Neural crest cell (in vitro differentiated cells): Measurements from ENCODE around the gene KLHL20. TPM values are rescaled to one million over a fixed set of nuclear protein-coding genes. Genes with fewer than 3 reads are reported as not detected.
"Not testable (repeated sequence)": the region's sequence is repeated elsewhere in the genome, so short reads cannot be mapped to it uniquely, and the experiment has no call there.

Experiments
- DNase-seq: peaks from one replicate; pipeline ENCODE4 v3.0.0; 2021; ENCODE audit warnings: low read depth, mixed read lengths, low spot score
- H3K27ac Mint-ChIP-seq: one replicate; pipeline ENCODE4 v1.8.0; 2021; ENCODE audit warnings: mild to moderate bottlenecking, mixed read lengths; ENCODE audit not compliant: unreplicated experiment
- H3K27me3 Mint-ChIP-seq: 2 replicates; pipeline ENCODE4 v1.8.0; 2021; ENCODE audit warnings: low read depth, mild to moderate bottlenecking, mixed read lengths
- H3K36me3 Mint-ChIP-seq: 2 replicates; pipeline ENCODE4 v1.8.0; 2021; ENCODE audit warnings: low read depth, mild to moderate bottlenecking, mixed read lengths
- H3K4me1 Mint-ChIP-seq: 2 replicates; pipeline ENCODE4 v1.8.0; 2021; ENCODE audit warnings: mixed read lengths
- H3K4me3 Mint-ChIP-seq: one replicate; pipeline ENCODE4 v1.8.0; 2021; ENCODE audit warnings: mild to moderate bottlenecking, mixed read lengths
- H3K9me3 Mint-ChIP-seq: 2 replicates; pipeline ENCODE4 v1.8.0; 2021; ENCODE audit warnings: mixed read lengths
- CTCF ChIP-seq: fragments of 200-600 bp; sonication (generic); conservative IDR thresholded peaks from 2 replicates; pipeline ENCODE4 v1.5.0; 2021; ENCODE audit warnings: antibody characterized with exemption, mild to moderate bottlenecking
- total RNA-seq: library from RNA; stranded (reverse); gene quantifications from 2 replicates; pipeline ENCODE4 v1.2.1, GENCODE V29; 2021

KLHL20 gene
- total RNA-seq, 1 donor from 2014 or later = 21.9 TPM

DNA sequence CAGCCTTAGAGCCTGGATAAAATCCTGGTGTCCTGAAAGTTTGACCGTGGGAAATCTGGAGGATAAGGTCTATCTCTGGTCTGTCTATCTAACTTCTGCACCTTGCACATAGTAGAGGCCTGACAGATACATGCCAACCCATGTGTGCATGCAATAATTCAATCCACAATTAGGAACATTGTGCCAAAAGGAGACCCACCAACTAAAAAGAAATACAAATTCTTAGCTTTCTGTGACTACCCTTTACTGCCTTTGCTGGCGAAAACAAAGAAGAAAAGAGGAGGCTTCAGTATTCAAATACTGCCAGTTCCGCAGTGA is 381 bp upstream of the KLHL20 start:
- DNase-seq = no peak
- Mint-ChIP-seq H3K27me3 (peaks cover 43% of the 10 kb centered on the region), H3K27ac (peak overlapping the region; percentile 19), H3K4me1 (peaks cover 20% of the 10 kb centered on the region), H3K9me3 (no peaks in the 10 kb centered on the region), H3K36me3 (peaks cover 3% of the 10 kb centered on the region), H3K4me3 (peak overlapping the region; percentile 94)
- no peak for TF ChIP-seq CTCF

GRCh38 chr1:173715538-173715844 is 710 bp downstream of the KLHL20 start:
- Mint-ChIP-seq H3K4me1 (peaks cover 20% of the 10 kb centered on the region), H3K9me3 (no peaks in the 10 kb centered on the region), H3K36me3 (peaks cover 5% of the 10 kb centered on the region), H3K4me3 (peak overlapping the region; percentile 94), H3K27ac (peak overlapping the region; percentile 48), H3K27me3 (peaks cover 34% of the 10 kb centered on the region)
- no peak for DNase-seq
- no peak for TF ChIP-seq CTCF

- TF ChIP-seq CTCF = no peak
- no peak overlapping the region for H3K27ac Mint-ChIP-seq
- peaks cover 16% of the 10 kb centered on the region for H3K27me3 Mint-ChIP-seq
- H3K36me3 Mint-ChIP-seq = peaks cover 12% of the 10 kb centered on the region
- peak overlapping the region; percentile 45 for H3K4me3 Mint-ChIP-seq
- H3K4me1 Mint-ChIP-seq = peaks cover 20% of the 10 kb centered on the region
- DNase-seq = no peak
- H3K9me3 Mint-ChIP-seq = no peaks in the 10 kb centered on the region
These were observed 2.5 kb downstream of the KLHL20 start for GRCh38 chr1:173717238-173717637.

- not testable (repeated sequence) for H3K4me3 Mint-ChIP-seq, DNase-seq, H3K27ac Mint-ChIP-seq, H3K4me1 Mint-ChIP-seq, H3K9me3 Mint-ChIP-seq, H3K27me3 Mint-ChIP-seq
- H3K36me3 Mint-ChIP-seq = peaks cover 46% of the 10 kb centered on the region
These were observed 16.6 kb downstream of the KLHL20 start for GRCh38 chr1:173731331-173731730.

DNA sequence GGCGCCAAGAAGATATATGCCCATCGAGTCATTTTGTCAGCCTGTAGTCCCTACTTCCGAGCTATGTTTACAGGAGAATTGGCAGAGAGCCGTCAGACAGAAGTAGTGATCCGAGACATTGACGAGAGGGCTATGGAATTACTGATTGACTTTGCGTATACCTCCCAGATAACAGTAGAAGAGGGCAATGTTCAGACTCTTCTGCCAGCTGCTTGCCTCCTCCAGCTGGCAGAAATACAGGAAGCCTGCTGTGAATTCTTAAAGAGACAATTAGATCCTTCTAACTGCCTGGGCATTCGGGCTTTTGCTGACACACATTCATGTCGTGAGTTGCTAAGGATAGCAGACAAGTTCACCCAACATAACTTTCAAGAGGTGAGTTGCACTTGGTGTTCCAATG is 19.1 kb downstream of the KLHL20 start:
- Mint-ChIP-seq H3K4me1 (no peaks in the 10 kb centered on the region), H3K27me3 (no peaks in the 10 kb centered on the region), H3K27ac (no peak overlapping the region), H3K9me3 (peaks cover 14% of the 10 kb centered on the region), H3K4me3 (no peak overlapping the region), H3K36me3 (peaks cover 47% of the 10 kb centered on the region)
- no peak for TF ChIP-seq CTCF
- DNase-seq = no peak

DNA sequence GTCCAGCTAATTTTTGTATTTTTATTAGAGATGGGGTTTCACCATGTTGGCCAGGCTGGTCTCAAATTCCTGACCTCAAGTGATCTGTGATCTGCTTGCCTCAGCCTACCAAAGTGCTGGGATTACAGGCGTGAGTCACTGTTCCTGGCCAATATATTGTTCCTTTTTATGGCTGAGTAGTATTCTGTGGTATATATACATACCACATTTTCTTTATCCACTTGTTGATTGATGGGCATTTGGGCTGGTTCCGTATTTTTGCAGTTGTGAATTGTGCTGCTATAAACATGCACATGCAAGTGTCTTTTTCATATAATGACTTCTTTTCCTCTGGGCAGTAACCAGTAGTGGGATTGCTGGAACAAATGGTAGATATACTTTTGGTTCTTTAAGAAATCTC is 21.3 kb downstream of the KLHL20 start:
- not testable (repeated sequence) for H3K4me3 Mint-ChIP-seq, DNase-seq, H3K4me1 Mint-ChIP-seq, H3K27me3 Mint-ChIP-seq, H3K27ac Mint-ChIP-seq
- Mint-ChIP-seq H3K36me3 (peaks cover 57% of the 10 kb centered on the region), H3K9me3 (peaks cover 14% of the 10 kb centered on the region)
